Measurements from ENCODE around the gene HTR1B. TPM values are rescaled to one million over a fixed set of nuclear protein-coding genes. Genes with fewer than 3 reads are reported as not detected.

The HTR1B gene
- total RNA-seq, 2 donors from 2014 or later = 0.19 to 0.32 TPM

GRCh38 chr6:77425671-77426070 lies 37.6 kb downstream of the HTR1B start:
- Histone ChIP-seq H3K4me1 (no peaks in the 10 kb centered on the region), H3K27me3 (no peaks in the 10 kb centered on the region), H3K9me3 (no peaks in the 10 kb centered on the region), H3K36me3 (no peaks in the 10 kb centered on the region), H3K4me3 (no peak overlapping the region), H3K9ac (ENCODE audit: low read depth in 2 of 2, low read length in 2 of 2) (no peak overlapping the region), H3K27ac (no peak overlapping the region)
- intact Hi-C loops (cut with DNase I) = no loop called here
- no peak for DNase-seq
- TF ChIP-seq, protein P1, sequence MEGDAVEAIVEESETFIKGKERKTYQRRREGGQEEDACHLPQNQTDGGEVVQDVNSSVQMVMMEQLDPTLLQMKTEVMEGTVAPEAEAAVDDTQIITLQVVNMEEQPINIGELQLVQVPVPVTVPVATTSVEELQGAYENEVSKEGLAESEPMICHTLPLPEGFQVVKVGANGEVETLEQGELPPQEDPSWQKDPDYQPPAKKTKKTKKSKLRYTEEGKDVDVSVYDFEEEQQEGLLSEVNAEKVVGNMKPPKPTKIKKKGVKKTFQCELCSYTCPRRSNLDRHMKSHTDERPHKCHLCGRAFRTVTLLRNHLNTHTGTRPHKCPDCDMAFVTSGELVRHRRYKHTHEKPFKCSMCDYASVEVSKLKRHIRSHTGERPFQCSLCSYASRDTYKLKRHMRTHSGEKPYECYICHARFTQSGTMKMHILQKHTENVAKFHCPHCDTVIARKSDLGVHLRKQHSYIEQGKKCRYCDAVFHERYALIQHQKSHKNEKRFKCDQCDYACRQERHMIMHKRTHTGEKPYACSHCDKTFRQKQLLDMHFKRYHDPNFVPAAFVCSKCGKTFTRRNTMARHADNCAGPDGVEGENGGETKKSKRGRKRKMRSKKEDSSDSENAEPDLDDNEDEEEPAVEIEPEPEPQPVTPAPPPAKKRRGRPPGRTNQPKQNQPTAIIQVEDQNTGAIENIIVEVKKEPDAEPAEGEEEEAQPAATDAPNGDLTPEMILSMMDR (IDR thresholded peaks at IDR 0.05) = no peak

GRCh38 chr6:77425216-77425615 lies 38.1 kb downstream of the HTR1B start:
- Histone ChIP-seq H3K4me3 (no peak overlapping the region), H3K36me3 (no peaks in the 10 kb centered on the region), H3K9me3 (no peaks in the 10 kb centered on the region), H3K27ac (no peak overlapping the region), H3K9ac (ENCODE audit: low read depth in 2 of 2, low read length in 2 of 2) (no peak overlapping the region), H3K27me3 (no peaks in the 10 kb centered on the region), H3K4me1 (no peaks in the 10 kb centered on the region)
- TF ChIP-seq, protein P1 (IDR thresholded peaks at IDR 0.05) = no peak
- intact Hi-C loops (cut with DNase I) = no loop called here
- DNase-seq = no peak

- Histone ChIP-seq H3K27ac (no peak overlapping the region), H3K4me1 (no peaks in the 10 kb centered on the region), H3K9me3 (no peaks in the 10 kb centered on the region), H3K9ac (ENCODE audit: low read depth in 2 of 2, low read length in 2 of 2) (no peak overlapping the region), H3K4me3 (no peak overlapping the region), H3K27me3 (no peaks in the 10 kb centered on the region), H3K36me3 (no peaks in the 10 kb centered on the region)
- intact Hi-C loops (cut with DNase I) = no loop called here
- TF ChIP-seq, protein P1 (IDR thresholded peaks at IDR 0.05) = no peak
- no peak for DNase-seq
Observed at GRCh38 chr6:77424761-77425160, 38.5 kb downstream of the HTR1B start.

GRCh38 chr6:77416839-77417238 lies 46.5 kb downstream of the HTR1B start:
- intact Hi-C loops (cut with DNase I) = no loop called here
- Histone ChIP-seq H3K36me3 (no peaks in the 10 kb centered on the region), H3K27me3 (no peaks in the 10 kb centered on the region), H3K9me3 (no peaks in the 10 kb centered on the region), H3K4me1 (no peaks in the 10 kb centered on the region), H3K27ac (no peak overlapping the region), H3K4me3 (no peak overlapping the region), H3K9ac (ENCODE audit: low read depth in 2 of 2, low read length in 2 of 2) (no peak overlapping the region)
- TF ChIP-seq, protein P1 (IDR thresholded peaks at IDR 0.05) = no peak
- no peak for DNase-seq

DNA sequence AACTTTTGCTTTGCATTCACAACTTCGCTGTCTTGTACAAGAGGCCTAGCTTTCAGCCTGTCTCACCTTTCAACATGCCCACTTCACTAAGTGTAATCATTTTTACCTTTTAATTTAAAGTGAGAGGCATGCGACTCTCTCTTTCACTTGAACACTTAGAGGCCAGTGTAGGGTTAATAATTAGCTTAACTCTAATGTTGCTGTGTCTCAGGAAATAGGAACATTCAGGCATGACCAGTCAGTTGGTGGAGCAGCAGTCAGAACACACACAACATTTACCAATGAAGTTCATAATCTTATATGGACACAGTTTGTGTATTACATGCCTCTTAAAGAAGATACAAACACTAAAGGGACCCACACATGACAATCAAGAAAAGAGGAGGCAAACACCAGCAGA lies 47.6 kb downstream of the HTR1B start:
- no peak overlapping the region for H3K4me3 ChIP-seq
- H3K9me3 ChIP-seq = no peaks in the 10 kb centered on the region
- H3K36me3 ChIP-seq = no peaks in the 10 kb centered on the region
- TF ChIP-seq, protein P1 (IDR thresholded peaks at IDR 0.05) = no peak
- H3K4me1 ChIP-seq = no peaks in the 10 kb centered on the region
- no peak overlapping the region for H3K27ac ChIP-seq
- no peak for DNase-seq
- intact Hi-C loops (cut with DNase I) = no loop called here
- no peaks in the 10 kb centered on the region for H3K27me3 ChIP-seq
- H3K9ac ChIP-seq (ENCODE audit: low read depth in 2 of 2, low read length in 2 of 2) = no peak overlapping the region

Other genes with a start within 250 kb of the HTR1B start
- gene MEI4, start 189.5 kb upstream of the HTR1B start, total RNA-seq = not detected